CD8-positive, alpha-beta memory T cell (primary cell): ENCODE results near the gene JMY. TPM values are rescaled to one million over a fixed set of nuclear protein-coding genes. Genes with fewer than 3 reads are reported as not detected.

Experiments
- CTCF ChIA-PET: fragments of 350-600 bp; sonication (Branson Sonifier 250); formaldehyde crosslinking; loops from one replicate; lab custom pipeline; 2021; ENCODE audit warnings: antibody characterized with exemption; lab: Charles Lee
- POLR2A ChIA-PET: fragments of 350-600 bp; sonication (Branson Sonifier 250); formaldehyde crosslinking; loops from one replicate; lab custom pipeline; 2021; ENCODE audit warnings: antibody characterized with exemption; lab: Charles Lee
- DNase-seq, 5 donors: peaks; one replicate each; pipeline versions ENCODE4 v3.0.0 to v3.0.0-alpha.2; 2020 to 2022; ENCODE audit warnings: mixed read lengths in 1 of 5
- H3K27ac ChIP-seq: one replicate; pipeline ENCODE4 v1.7.0; 2013; ENCODE audit warnings: low read depth, mild to moderate bottlenecking, low read length, moderate library complexity
- H3K27me3 ChIP-seq: 2 replicates; pipeline ENCODE4 v1.7.0; 2013; ENCODE audit warnings: low read length, mild to moderate bottlenecking; ENCODE audit not compliant: insufficient read depth, poor library complexity, severe bottlenecking
- H3K36me3 ChIP-seq: 2 replicates; pipeline ENCODE4 v1.7.0; 2013; ENCODE audit warnings: mild to moderate bottlenecking, low read length, moderate library complexity; ENCODE audit not compliant: insufficient read depth
- H3K4me1 ChIP-seq: 2 replicates; pipeline ENCODE4 v1.7.0; 2013; ENCODE audit warnings: mild to moderate bottlenecking, low read length, moderate library complexity; ENCODE audit not compliant: insufficient read depth
- H3K4me3 ChIP-seq: 2 replicates; pipeline ENCODE4 v1.7.0; 2013; ENCODE audit warnings: mild to moderate bottlenecking, low read length
- H3K9me3 ChIP-seq: 2 replicates; pipeline ENCODE4 v1.7.0; 2013; ENCODE audit warnings: mild to moderate bottlenecking, low read length
- H3K27ac Mint-ChIP-seq, 8 donors: one replicate each; pipeline ENCODE4 v1.8.0; 2020 to 2021; ENCODE audit warnings: mixed read lengths in 8 of 8, mild to moderate bottlenecking in 6 of 8, inconsistent platforms in 3 of 8, moderate library complexity in 3 of 8
- H3K27me3 Mint-ChIP-seq, 2 donors: one replicate each; pipeline ENCODE4 v1.8.0; 2020 to 2021; ENCODE audit warnings: mixed read lengths in 2 of 2, mild to moderate bottlenecking in 1 of 2, moderate library complexity in 1 of 2
- H3K36me3 Mint-ChIP-seq, 3 donors: one replicate each; pipeline ENCODE4 v1.8.0; 2020 to 2021; ENCODE audit warnings: mixed read lengths in 3 of 3, inconsistent platforms in 1 of 3, mild to moderate bottlenecking in 1 of 3
- H3K4me1 Mint-ChIP-seq, 3 donors: one replicate each; pipeline ENCODE4 v1.8.0; 2020 to 2021; ENCODE audit warnings: mixed read lengths in 3 of 3, inconsistent platforms in 1 of 3, mild to moderate bottlenecking in 1 of 3
- H3K4me3 Mint-ChIP-seq, 7 donors: one replicate each; pipeline ENCODE4 v1.8.0; 2020 to 2021; ENCODE audit warnings: mixed read lengths in 7 of 7, mild to moderate bottlenecking in 6 of 7, moderate library complexity in 4 of 7, inconsistent platforms in 2 of 7
- H3K9me3 Mint-ChIP-seq, 5 donors: one replicate each; pipeline ENCODE4 v1.8.0; 2020 to 2022; ENCODE audit warnings: mixed read lengths in 5 of 5, mild to moderate bottlenecking in 3 of 5, moderate library complexity in 2 of 5, inconsistent platforms in 1 of 5
- polyA plus RNA-seq: library from polyadenylated mRNA; unstranded; fragments of 300-500 nt; fragmentation: Illumina TruSeq; gene quantifications from one replicate; pipeline ENCODE4 v1.2.3, GENCODE V29; 2021
- total RNA-seq, 2 experiments: library from RNA; stranded (reverse); gene quantifications; one replicate each; pipeline ENCODE4 v1.2.3, GENCODE V29; 2021

The JMY gene
- total and polyA plus RNA-seq, 3 experiments from 2014 or later = 5.1 to 7.6 (median 7.6) TPM

GRCh38 chr5:79273341-79273740 lies 37.4 kb downstream of the JMY start:
- H3K9me3 ChIP-seq = no peaks in the 10 kb centered on the region
- no peak overlapping the region for H3K27ac ChIP-seq
- Mint-ChIP-seq H3K27ac (no peak overlapping the region), H3K9me3 (no peaks in the 10 kb centered on the region), H3K36me3 (peaks cover 3 to 19% (median 4%) of the 10 kb centered on the region in 3 donors), H3K4me3 (no peak overlapping the region), H3K27me3 (no peaks in the 10 kb centered on the region), H3K4me1 (peaks cover 44 to 72% (median 68%) of the 10 kb centered on the region in 3 donors)
- no peak for DNase-seq
- H3K27me3 ChIP-seq = no peaks in the 10 kb centered on the region
- ChIA-PET CTCF (no interaction called here), POLR2A (interaction anchor here (0.7 kb wide), 1 partner anchor 11 kb away, joined by 4 read pairs; no protein-coding TSS in a partner anchor)
- H3K4me3 ChIP-seq = no peak overlapping the region
- H3K36me3 ChIP-seq = peaks cover 4% of the 10 kb centered on the region
- H3K4me1 ChIP-seq = peaks cover 5% of the 10 kb centered on the region

GRCh38 chr5:79284846-79285245 lies 48.9 kb downstream of the JMY start:
- POLR2A ChIA-PET = no interaction called here
- Mint-ChIP-seq H3K4me1 (peaks cover 17 to 36% (median 30%) of the 10 kb centered on the region in 3 donors), H3K36me3 (peaks cover 16 to 60% (median 22%) of the 10 kb centered on the region in 3 donors), H3K9me3 (no peaks in the 10 kb centered on the region), H3K27ac (no peak overlapping the region), H3K27me3 (no peaks in the 10 kb centered on the region), H3K4me3 (no peak overlapping the region)
- DNase-seq = no peak
- no peaks in the 10 kb centered on the region for H3K27me3 ChIP-seq
- no peak overlapping the region for H3K4me3 ChIP-seq
- CTCF ChIA-PET = no interaction called here
- H3K36me3 ChIP-seq = no peaks in the 10 kb centered on the region
- H3K9me3 ChIP-seq = no peaks in the 10 kb centered on the region
- no peaks in the 10 kb centered on the region for H3K4me1 ChIP-seq
- H3K27ac ChIP-seq = no peak overlapping the region

GRCh38 chr5:79285285-79285684 lies 49.4 kb downstream of the JMY start:
- Mint-ChIP-seq H3K4me3 (no peak overlapping the region), H3K4me1 (peaks cover 17 to 36% (median 30%) of the 10 kb centered on the region in 3 donors), H3K9me3 (no peaks in the 10 kb centered on the region), H3K36me3 (peaks cover 15 to 59% (median 24%) of the 10 kb centered on the region in 3 donors), H3K27me3 (no peaks in the 10 kb centered on the region), H3K27ac (peak overlapping the region in 1 of 8 donors; percentile 26)
- no peak for DNase-seq
- H3K4me3 ChIP-seq = no peak overlapping the region
- no peak overlapping the region for H3K27ac ChIP-seq
- ChIA-PET POLR2A (no interaction called here), CTCF (no interaction called here)
- no peaks in the 10 kb centered on the region for H3K9me3 ChIP-seq
- no peaks in the 10 kb centered on the region for H3K36me3 ChIP-seq
- H3K4me1 ChIP-seq = no peaks in the 10 kb centered on the region
- H3K27me3 ChIP-seq = no peaks in the 10 kb centered on the region

- no peaks in the 10 kb centered on the region for H3K4me1 ChIP-seq
- no peaks in the 10 kb centered on the region for H3K27me3 Mint-ChIP-seq
- H3K36me3 Mint-ChIP-seq = peaks cover 15 to 58% (median 24%) of the 10 kb centered on the region in 3 donors
- H3K27me3 ChIP-seq = no peaks in the 10 kb centered on the region
- CTCF ChIA-PET = no interaction called here
- no peak overlapping the region for H3K4me3 ChIP-seq
- no peaks in the 10 kb centered on the region for H3K9me3 Mint-ChIP-seq
- peaks cover 17 to 36% (median 30%) of the 10 kb centered on the region in 3 donors for H3K4me1 Mint-ChIP-seq
- no peaks in the 10 kb centered on the region for H3K9me3 ChIP-seq
- POLR2A ChIA-PET = no interaction called here
- H3K36me3 ChIP-seq = no peaks in the 10 kb centered on the region
- no peak overlapping the region for H3K27ac ChIP-seq
- no peak for DNase-seq
- H3K27ac Mint-ChIP-seq = peak overlapping the region in 1 of 8 donors; percentile 26
- no peak overlapping the region for H3K4me3 Mint-ChIP-seq
These were observed 49.9 kb downstream of the JMY start for GRCh38 chr5:79285833-79286232.

GRCh38 chr5:79287380-79287779 lies 51.4 kb downstream of the JMY start:
- Histone ChIP-seq H3K27me3 (no peaks in the 10 kb centered on the region), H3K36me3 (peaks cover 8% of the 10 kb centered on the region), H3K4me1 (no peaks in the 10 kb centered on the region), H3K27ac (no peak overlapping the region), H3K4me3 (no peak overlapping the region), H3K9me3 (no peaks in the 10 kb centered on the region)
- POLR2A ChIA-PET = no interaction called here
- DNase-seq = no peak
- H3K9me3 Mint-ChIP-seq = no peaks in the 10 kb centered on the region
- peak overlapping the region in 1 of 8 donors; percentile 38 for H3K27ac Mint-ChIP-seq
- CTCF ChIA-PET = no interaction called here
- H3K27me3 Mint-ChIP-seq = no peaks in the 10 kb centered on the region
- H3K4me3 Mint-ChIP-seq = no peak overlapping the region
- H3K4me1 Mint-ChIP-seq = peaks cover 18 to 36% (median 30%) of the 10 kb centered on the region in 3 donors
- peaks cover 23 to 64% (median 35%) of the 10 kb centered on the region in 3 donors for H3K36me3 Mint-ChIP-seq

- Mint-ChIP-seq H3K27me3 (no peaks in the 10 kb centered on the region), H3K9me3 (no peaks in the 10 kb centered on the region), H3K27ac (peak overlapping the region in 5 of 8 donors; percentile 0 to 74 (median 45)), H3K4me3 (peak overlapping the region in 1 of 7 donors; percentile 1), H3K4me1 (peaks cover 18 to 35% (median 33%) of the 10 kb centered on the region in 3 donors), H3K36me3 (peaks cover 23 to 66% (median 34%) of the 10 kb centered on the region in 3 donors)
- Histone ChIP-seq H3K36me3 (peaks cover 8% of the 10 kb centered on the region), H3K27me3 (no peaks in the 10 kb centered on the region), H3K27ac (no peak overlapping the region), H3K4me1 (no peaks in the 10 kb centered on the region), H3K9me3 (no peaks in the 10 kb centered on the region), H3K4me3 (no peak overlapping the region)
- CTCF ChIA-PET = no interaction called here
- DNase-seq = no peak
- POLR2A ChIA-PET = no interaction called here
These were observed 52.0 kb downstream of the JMY start for GRCh38 chr5:79287907-79288306.

GRCh38 chr5:79295029-79295428 lies 59.1 kb downstream of the JMY start:
- no peaks in the 10 kb centered on the region for H3K9me3 Mint-ChIP-seq
- no peak for DNase-seq
- Histone ChIP-seq H3K27me3 (no peaks in the 10 kb centered on the region), H3K36me3 (peaks cover 8% of the 10 kb centered on the region), H3K4me3 (no peak overlapping the region), H3K27ac (no peak overlapping the region), H3K9me3 (no peaks in the 10 kb centered on the region), H3K4me1 (no peaks in the 10 kb centered on the region)
- no peaks in the 10 kb centered on the region for H3K27me3 Mint-ChIP-seq
- H3K4me3 Mint-ChIP-seq = no peak overlapping the region
- H3K36me3 Mint-ChIP-seq = peaks cover 18 to 67% (median 38%) of the 10 kb centered on the region in 3 donors
- no peak overlapping the region for H3K27ac Mint-ChIP-seq
- CTCF ChIA-PET = no interaction called here
- POLR2A ChIA-PET = no interaction called here
- H3K4me1 Mint-ChIP-seq = peaks cover 6 to 20% (median 13%) of the 10 kb centered on the region in 3 donors

GRCh38 chr5:79297661-79298060 lies 61.7 kb downstream of the JMY start:
- H3K4me3 Mint-ChIP-seq = no peak overlapping the region
- Histone ChIP-seq H3K36me3 (peaks cover 12% of the 10 kb centered on the region), H3K27ac (no peak overlapping the region)

More at GRCh38 chr5:79297661-79298060, 61.7 kb downstream of the JMY start:
- Mint-ChIP-seq H3K9me3 (no peaks in the 10 kb centered on the region), H3K27ac (peak overlapping the region in 3 of 8 donors; percentile 3 to 35 (median 34)), H3K4me1 (peaks cover 5 to 11% (median 9%) of the 10 kb centered on the region in 3 donors), H3K27me3 (no peaks in the 10 kb centered on the region), H3K36me3 (peaks cover 9 to 61% (median 29%) of the 10 kb centered on the region in 3 donors)
- Histone ChIP-seq H3K9me3 (no peaks in the 10 kb centered on the region), H3K4me1 (no peaks in the 10 kb centered on the region), H3K27me3 (no peaks in the 10 kb centered on the region), H3K4me3 (no peak overlapping the region)
- DNase-seq = no peak
- ChIA-PET CTCF (no interaction called here), POLR2A (no interaction called here)
